KBM-7 (cell line): ENCODE measurements around the gene GLRX3.
"Not testable (repeated sequence)": the region's sequence is repeated elsewhere in the genome, so short reads cannot be mapped to it uniquely, and the experiment has no call there.

Experiments
- DNase-seq: peaks from one replicate; pipeline ENCODE4 v3.0.0-alpha.2; 2015
- in situ Hi-C: fragments of 300-500 bp; cut with MboI; formaldehyde crosslinking; loops from 2 replicates; pipeline ENCODE4 v1.14.3; 2020; ENCODE audit warnings: low sequenced_read_pairs, low pct_unique_long_range_greater_than_20kb, mixed read lengths

GLRX3 gene

GRCh38 chr10:130200179-130201042 is 64.2 kb downstream of the GLRX3 start:
- in situ Hi-C loops, result no loop called here
- DNase-seq, result no peak

GRCh38 chr10:130201043-130201380 is 64.8 kb downstream of the GLRX3 start:
- in situ Hi-C loops, result no loop called here
- DNase-seq, result no peak

GRCh38 chr10:130202150-130202549 is 66.0 kb downstream of the GLRX3 start:
- in situ Hi-C loops, DNase-seq: not testable (repeated sequence)

- no peak for DNase-seq
- in situ Hi-C loops, result no loop called here
Measured at GRCh38 chr10:130202984-130203621, 66.9 kb downstream of the GLRX3 start.

- no peak for DNase-seq
- in situ Hi-C loops, result no loop called here
Measured at GRCh38 chr10:130203626-130204025, 67.4 kb downstream of the GLRX3 start.

GRCh38 chr10:130206216-130206737 is 70.1 kb downstream of the GLRX3 start:
- in situ Hi-C loops, result no loop called here
- no peak for DNase-seq

GRCh38 chr10:130207205-130207604 is 71.0 kb downstream of the GLRX3 start:
- DNase-seq, result no peak
- in situ Hi-C loops, result no loop called here

GRCh38 chr10:130208807-130209206 is 72.6 kb downstream of the GLRX3 start:
- DNase-seq, result no peak
- in situ Hi-C loops, result no loop called here

GRCh38 chr10:130212746-130213145 is 76.6 kb downstream of the GLRX3 start:
- no peak for DNase-seq
- in situ Hi-C loops, result no loop called here

- in situ Hi-C loops, result no loop called here
- no peak for DNase-seq
Measured at GRCh38 chr10:130213286-130214080, 77.3 kb downstream of the GLRX3 start.

GRCh38 chr10:130214431-130214830 is 78.2 kb downstream of the GLRX3 start:
- in situ Hi-C loops, result no loop called here
- no peak for DNase-seq

- DNase-seq, result no peak
- in situ Hi-C loops, result no loop called here
Measured at GRCh38 chr10:130215151-130215930, 79.2 kb downstream of the GLRX3 start.

GRCh38 chr10:130215931-130216231 is 79.7 kb downstream of the GLRX3 start:
- in situ Hi-C loops, result no loop called here
- no peak for DNase-seq

- no peak for DNase-seq
- in situ Hi-C loops, result no loop called here
Measured at GRCh38 chr10:130218181-130218641, 82.0 kb downstream of the GLRX3 start.

- in situ Hi-C loops, result no loop called here
Measured at GRCh38 chr10:130218936-130219335, 82.7 kb downstream of the GLRX3 start.

GRCh38 chr10:130220251-130221185 is 84.3 kb downstream of the GLRX3 start:
- no peak for DNase-seq
- in situ Hi-C loops, result no loop called here

More at GRCh38 chr10:130218936-130219335, 82.7 kb downstream of the GLRX3 start:
- no peak for DNase-seq

GRCh38 chr10:130221456-130222375 is 85.5 kb downstream of the GLRX3 start:
- in situ Hi-C loops, result no loop called here
- no peak for DNase-seq
